NCI-H226 (cell line): ENCODE measurements around the gene PSEN1.

ENCODE experiments used
- DNase-seq: peaks from one replicate; pipeline ENCODE4 v3.0.0-alpha.2; 2015

PSEN1 gene

DNA sequence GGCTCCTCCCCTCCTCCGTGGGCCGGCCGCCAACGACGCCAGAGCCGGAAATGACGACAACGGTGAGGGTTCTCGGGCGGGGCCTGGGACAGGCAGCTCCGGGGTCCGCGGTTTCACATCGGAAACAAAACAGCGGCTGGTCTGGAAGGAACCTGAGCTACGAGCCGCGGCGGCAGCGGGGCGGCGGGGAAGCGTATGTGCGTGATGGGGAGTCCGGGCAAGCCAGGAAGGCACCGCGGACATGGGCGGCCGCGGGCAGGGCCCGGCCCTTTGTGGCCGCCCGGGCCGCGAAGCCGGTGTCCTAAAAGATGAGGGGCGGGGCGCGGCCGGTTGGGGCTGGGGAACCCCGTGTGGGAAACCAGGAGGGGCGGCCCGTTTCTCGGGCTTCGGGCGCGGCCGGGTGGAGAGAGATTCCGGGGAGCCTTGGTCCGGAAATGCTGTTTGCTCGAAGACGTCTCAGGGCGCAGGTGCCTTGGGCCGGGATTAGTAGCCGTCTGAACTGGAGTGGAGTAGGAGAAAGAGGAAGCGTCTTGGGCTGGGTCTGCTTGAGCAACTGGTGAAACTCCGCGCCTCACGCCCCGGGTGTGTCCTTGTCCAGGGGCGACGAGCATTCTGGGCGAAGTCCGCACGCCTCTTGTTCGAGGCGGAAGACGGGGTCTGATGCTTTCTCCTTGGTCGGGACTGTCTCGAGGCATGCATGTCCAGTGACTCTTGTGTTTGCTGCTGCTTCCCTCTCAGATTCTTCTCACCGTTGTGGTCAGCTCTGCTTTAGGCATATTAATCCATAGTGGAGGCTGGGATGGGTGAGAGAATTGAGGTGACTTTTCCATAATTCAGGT lies at the start of gene PSEN1:
Gene PSEN1, plus strand, starts transcription at position 121 of the 839 bp plus-strand sequence. CDS start 11,513 bp downstream, outside the sequence.
- peak; percentile 80 for DNase-seq

DNA sequence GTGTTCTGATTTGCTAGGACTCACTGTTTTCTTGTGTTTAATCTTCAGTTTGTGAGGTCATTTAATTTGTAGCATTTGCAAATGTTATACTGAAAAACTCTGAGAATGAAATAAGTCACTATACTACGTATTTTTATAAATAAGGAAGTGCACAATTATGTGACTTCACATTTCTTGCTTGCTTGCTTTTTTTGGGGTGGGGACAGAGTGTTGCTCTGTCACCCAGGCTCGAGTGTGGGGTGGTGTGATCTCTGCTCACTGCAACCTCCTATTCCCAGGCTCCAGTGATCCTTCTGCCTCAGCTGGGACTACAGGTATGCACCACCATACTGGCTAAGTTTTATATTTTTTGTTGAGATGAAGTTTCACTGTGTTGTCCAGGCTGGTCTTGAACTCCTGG lies 45.3 kb upstream of the PSEN1 start:
- DNase-seq, result no peak

- DNase-seq, result no peak
Measured at GRCh38 chr14:73097421-73097820, 38.9 kb upstream of the PSEN1 start.

- no peak for DNase-seq
Measured at GRCh38 chr14:73100334-73100733, 36.0 kb upstream of the PSEN1 start.

DNA sequence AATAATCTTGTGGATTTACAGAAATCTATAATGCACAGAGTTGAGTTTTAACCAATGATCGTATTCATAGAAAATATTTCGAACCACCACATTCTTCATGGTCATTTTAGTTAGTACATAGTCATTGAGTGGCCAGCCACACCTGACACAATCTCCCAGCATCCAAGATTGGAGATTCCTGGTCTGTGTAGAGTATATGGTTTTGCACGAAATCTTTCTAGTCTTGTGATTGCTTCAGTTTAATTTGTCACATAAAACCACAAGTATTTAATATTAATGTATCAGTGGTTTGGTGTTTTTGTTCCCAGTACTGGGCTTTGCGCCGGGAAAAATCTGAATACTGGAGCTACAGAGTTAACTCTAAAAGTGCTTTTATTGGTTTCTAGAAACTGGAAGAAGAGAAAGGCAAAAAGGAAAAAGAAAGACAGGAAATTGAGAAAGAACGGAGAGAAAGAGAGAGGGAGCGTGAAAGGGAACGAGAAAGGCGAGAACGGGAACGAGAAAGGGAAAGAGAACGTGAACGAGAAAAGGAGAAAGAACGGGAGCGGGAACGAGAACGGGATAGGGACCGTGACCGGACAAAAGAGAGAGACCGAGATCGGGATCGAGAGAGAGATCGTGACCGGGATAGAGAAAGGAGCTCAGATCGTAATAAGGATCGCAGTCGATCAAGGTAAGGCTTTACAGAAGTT lies 33.4 kb upstream of the PSEN1 start:
- DNase-seq, result no peak

GRCh38 chr14:73105050-73105449 lies 31.3 kb upstream of the PSEN1 start:
- no peak for DNase-seq

DNA sequence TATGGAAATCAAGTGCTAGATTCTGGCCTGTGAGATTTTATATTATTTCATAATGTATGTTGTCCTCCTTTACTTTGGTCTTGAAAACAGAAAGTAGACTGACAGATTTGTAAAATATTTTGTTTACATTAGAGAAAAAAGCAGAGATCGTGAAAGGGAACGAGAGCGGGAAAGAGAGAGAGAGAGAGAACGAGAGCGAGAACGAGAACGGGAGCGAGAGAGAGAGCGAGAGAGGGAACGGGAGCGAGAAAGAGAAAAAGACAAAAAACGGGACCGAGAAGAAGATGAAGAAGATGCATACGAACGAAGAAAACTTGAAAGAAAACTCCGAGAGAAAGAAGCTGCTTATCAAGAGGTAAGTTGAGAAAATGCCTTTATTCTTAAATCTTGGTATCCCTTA lies 30.6 kb upstream of the PSEN1 start:
- DNase-seq, result no peak

- DNase-seq, result no peak
Measured at GRCh38 chr14:73116079-73116665, 20.1 kb upstream of the PSEN1 start.

DNA sequence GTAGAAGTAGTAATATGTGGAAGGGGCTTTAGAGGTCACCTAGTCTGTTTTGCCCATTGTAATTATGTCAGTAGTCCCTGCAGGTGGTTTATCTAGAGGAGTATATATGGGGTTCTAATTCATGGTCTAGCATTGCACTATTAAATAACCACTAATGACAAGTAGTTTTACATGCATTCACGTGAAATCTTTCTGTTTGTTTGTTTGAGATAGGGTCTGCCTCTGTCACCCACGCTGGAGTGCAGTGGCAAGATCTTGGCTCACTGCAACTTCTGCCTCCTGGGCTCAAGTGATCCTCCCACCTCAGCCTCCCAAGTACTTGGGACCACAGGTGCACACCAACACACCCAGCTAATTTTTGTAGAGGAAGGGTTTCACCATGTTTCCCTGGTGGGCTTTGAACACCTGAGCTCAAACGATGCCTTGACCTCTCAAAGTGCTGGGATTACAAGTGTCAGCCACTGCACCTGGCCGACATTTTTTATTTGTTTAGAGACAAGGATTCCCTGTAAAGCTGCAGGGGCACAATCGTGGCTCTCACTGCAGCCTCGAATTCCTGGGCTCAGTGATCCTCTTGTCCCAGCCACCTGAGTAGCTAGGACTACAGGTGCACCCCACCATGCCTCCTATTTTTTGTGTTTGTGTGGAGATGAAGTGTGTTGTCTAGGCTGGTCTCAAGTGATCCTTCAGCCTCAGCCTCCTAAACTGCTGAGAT lies 12.0 kb upstream of the PSEN1 start:
- DNase-seq, result no peak

DNA sequence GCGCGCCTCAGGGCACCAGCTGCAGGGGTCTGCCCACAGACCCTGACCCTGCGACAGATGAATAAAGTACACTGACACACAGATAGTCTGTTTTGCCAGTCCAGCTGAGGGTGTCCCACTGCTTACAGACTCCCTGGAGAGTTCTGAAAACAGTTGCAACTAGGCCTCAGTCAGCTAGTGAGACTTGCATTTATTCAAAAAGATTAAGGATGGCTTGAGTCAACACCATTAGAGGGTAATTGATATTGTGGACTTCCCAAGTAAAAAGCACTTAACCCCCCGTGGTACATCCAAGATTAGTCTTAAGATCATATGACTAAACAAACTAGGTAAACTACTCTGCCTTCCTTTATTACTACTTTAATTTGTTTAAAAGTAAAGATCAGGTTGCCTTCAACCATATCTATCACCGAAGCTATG lies 11.1 kb upstream of the PSEN1 start:
- DNase-seq, result no peak

GRCh38 chr14:73125746-73126145 lies 10.6 kb upstream of the PSEN1 start:
- no peak for DNase-seq

DNA sequence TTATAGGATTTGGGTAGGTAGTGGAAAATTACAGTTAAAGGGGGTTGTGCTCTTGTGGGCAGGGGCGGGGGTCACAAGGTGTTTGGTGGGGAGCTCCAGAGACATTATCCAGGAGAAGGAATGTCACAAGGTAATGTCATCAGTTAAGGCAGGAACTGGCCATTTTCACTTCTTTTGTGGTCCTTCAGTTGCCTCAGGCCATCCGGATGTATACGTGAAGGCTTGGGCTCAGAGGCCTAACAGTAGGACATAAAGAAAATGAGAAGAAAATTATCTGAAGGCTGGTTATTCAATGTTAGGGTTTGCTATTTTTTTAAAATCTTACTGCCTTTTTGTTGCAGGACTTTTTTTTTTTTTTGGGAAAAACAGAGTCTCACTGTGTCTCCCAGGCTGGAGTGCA lies 2.5 kb upstream of the PSEN1 start:
- no peak for DNase-seq

DNA sequence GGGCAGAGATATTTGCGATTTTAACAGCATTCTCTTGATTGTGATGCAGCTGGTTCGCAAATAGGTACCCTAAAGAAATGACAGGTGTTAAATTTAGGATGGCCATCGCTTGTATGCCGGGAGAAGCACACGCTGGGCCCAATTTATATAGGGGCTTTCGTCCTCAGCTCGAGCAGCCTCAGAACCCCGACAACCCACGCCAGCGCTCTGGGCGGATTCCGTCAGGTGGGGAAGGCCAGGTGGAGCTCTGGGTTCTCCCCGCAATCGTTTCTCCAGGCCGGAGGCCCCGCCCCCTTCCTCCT lies 271 bp upstream of the PSEN1 start:
- no peak for DNase-seq

GRCh38 chr14:73140811-73141323 lies 4.6 kb downstream of the PSEN1 start:
- DNase-seq, result no peak

DNA sequence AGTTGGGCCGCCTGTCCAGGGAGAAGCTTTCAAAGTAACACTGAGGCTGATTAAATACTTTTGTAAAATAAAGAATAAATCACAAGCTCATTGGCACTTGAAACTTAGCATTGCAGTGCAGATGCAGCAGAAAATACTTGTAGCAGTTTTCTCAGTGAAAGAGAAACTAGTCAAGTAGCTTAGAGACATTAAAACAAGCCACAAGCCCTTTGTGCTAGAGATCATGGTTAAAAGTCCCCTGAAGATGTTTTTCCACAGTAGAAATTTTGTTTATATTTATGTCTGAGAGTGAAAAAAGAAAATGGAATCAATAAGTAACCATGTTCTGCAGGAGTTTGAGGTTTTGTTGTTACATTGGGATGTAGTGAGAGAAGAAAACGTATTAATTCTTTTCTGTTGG lies 5.9 kb downstream of the PSEN1 start:
- no peak for DNase-seq

- DNase-seq, result no peak
Measured at GRCh38 chr14:73143003-73143402, 6.7 kb downstream of the PSEN1 start.

DNA sequence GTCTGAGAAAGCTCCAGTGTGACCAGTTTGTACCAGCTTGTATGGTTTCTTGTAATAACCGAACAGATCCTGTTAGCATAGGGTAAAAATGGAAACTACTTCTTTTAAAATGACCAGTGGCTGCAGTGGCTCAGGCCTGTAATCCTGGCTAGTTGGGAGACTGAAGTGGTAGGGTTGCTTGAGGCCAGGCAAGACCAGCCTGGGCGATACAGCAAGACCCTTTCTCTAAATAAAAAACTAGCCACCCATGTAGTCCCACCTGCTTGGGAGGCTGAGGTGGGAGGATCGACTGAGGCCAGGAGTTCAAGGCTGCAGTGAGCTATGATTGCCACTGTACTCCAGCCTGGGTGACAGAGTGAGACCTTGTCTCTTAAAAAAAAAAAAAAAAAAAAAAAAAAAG lies 7.3 kb downstream of the PSEN1 start:
- DNase-seq, result no peak

DNA sequence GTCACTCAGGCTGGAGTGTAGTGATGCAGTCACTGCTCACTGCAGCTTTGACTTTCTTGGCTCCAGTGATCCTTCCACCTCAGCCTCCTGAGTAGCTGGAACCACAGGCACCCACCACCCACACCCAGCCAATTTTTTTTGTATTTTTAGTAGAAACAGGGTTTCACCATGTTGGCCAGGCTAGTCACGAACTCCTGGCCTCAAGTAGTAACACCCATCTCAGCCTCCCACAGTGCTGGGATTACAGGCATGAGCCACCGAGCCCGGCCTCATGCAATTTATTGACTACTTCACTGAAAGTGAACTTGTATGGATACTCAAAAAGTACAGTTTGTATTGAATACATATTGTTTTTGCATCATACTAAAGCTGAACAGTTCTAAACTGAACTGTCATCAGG lies 9.1 kb downstream of the PSEN1 start:
- DNase-seq, result no peak

DNA sequence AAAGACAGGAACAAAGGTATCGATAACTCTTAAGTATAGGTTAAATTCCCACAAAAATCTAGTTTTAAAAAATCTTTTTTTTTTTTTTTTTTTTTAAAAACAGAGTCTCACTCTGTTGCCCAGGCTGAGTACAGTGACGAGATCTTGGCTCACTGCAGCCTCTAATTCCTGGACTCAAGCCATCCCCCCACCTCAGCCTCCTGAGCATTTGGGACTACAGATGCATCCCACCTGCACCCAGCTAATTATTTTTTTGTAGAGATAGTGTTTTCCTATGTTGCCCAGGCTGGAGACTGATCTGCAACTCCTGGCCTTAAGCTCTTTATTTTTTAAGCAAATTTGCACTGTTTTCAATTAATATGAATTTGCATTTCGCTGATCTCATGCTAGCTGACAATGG lies 9.8 kb downstream of the PSEN1 start:
- no peak for DNase-seq

GRCh38 chr14:73149753-73150152 lies 13.4 kb downstream of the PSEN1 start:
- no peak for DNase-seq

GRCh38 chr14:73153272-73153671 lies 17.0 kb downstream of the PSEN1 start:
- no peak for DNase-seq

GRCh38 chr14:73162251-73162650 lies 25.9 kb downstream of the PSEN1 start:
- DNase-seq, result no peak

DNA sequence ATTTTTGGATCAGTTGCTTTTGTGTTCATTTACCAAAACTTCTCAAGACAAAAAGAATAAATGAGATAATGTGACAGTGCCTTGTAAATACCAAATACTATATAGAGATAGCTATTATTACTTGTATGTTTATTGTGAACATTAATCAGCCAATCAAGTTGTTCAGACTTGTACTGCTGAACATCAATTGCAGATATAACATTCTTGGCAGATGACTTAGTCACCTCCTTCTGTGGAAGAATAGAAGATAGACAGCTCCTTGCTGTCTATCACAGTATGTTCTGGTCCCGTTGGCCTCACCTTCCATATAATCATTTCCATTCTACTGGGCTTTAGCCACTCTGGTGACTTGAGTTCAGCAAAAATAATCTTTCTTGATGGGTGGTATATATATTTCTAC lies 30.1 kb downstream of the PSEN1 start:
- no peak for DNase-seq
